OCI-LY1 (cell line): ENCODE results near the gene SLC25A27.

Source experiments
- EZH2 ChIP-seq: fragments of 200-600 bp; sonication (generic), shearing (Covaris generic); IDR thresholded peaks from 2 replicates; pipeline ENCODE4 v1.8.0; 2017; ENCODE audit warnings: borderline replicate concordance, mixed run types, mild to moderate bottlenecking, antibody characterized with exemption, low read length, moderate library complexity, mixed read lengths
- TF ChIP-seq, protein P1 (sequence below): fragments of 200-600 bp; sonication (generic), shearing (Covaris generic); IDR thresholded peaks from 2 replicates; pipeline ENCODE4 v1.5.1; 2017; ENCODE audit warnings: mild to moderate bottlenecking, antibody characterized with exemption, low read length, moderate library complexity, mixed read lengths

- TF ChIP-seq, protein P1, sequence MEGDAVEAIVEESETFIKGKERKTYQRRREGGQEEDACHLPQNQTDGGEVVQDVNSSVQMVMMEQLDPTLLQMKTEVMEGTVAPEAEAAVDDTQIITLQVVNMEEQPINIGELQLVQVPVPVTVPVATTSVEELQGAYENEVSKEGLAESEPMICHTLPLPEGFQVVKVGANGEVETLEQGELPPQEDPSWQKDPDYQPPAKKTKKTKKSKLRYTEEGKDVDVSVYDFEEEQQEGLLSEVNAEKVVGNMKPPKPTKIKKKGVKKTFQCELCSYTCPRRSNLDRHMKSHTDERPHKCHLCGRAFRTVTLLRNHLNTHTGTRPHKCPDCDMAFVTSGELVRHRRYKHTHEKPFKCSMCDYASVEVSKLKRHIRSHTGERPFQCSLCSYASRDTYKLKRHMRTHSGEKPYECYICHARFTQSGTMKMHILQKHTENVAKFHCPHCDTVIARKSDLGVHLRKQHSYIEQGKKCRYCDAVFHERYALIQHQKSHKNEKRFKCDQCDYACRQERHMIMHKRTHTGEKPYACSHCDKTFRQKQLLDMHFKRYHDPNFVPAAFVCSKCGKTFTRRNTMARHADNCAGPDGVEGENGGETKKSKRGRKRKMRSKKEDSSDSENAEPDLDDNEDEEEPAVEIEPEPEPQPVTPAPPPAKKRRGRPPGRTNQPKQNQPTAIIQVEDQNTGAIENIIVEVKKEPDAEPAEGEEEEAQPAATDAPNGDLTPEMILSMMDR = no peak
- TF ChIP-seq EZH2 = no peak
Observed at GRCh38 chr6:46711491-46711890, 58.7 kb downstream of the SLC25A27 start.
